Measurements from ENCODE around the gene PWWP2B.

- TF ChIP-seq CTCF (IDR thresholded peaks at IDR 0.05; ENCODE audit: extremely low read depth in 1 of 2, insufficient read depth in 1 of 2, low read depth in 1 of 2, low read length in 2 of 2), result no peak
- TF ChIP-seq MYC (IDR thresholded peaks at IDR 0.05; ENCODE audit: low read depth, low read length), result no peak
- TF ChIP-seq FOS (IDR thresholded peaks at IDR 0.05; ENCODE audit: borderline replicate concordance, insufficient read depth, low read length), result no peak
- TF ChIP-seq POLR2A (IDR thresholded peaks at IDR 0.05; ENCODE audit: low read depth, low read length), result no peak
- TF ChIP-seq JUN (IDR thresholded peaks at IDR 0.05; ENCODE audit: borderline replicate concordance, insufficient read depth, insufficient read length, low read depth), result no peak
- no peak for TF ChIP-seq EZH2 (IDR thresholded peaks at IDR 0.05; ENCODE audit: borderline replicate concordance, low read depth, low read length, severe bottlenecking)
These were observed 6.7 kb upstream of the PWWP2B start for GRCh38 chr10:132390170-132390920.
